ENCODE data around the gene CDH4. TPM values are rescaled to one million over a fixed set of nuclear protein-coding genes. Genes with fewer than 3 reads are reported as not detected.

CDH4 gene
- total and polyA plus RNA-seq, 9 of the 15 experiments (the other 6 are each of a cell fraction or from before 2014, with no cell fraction given): 0.04 TPM; not detected in 8

DNA sequence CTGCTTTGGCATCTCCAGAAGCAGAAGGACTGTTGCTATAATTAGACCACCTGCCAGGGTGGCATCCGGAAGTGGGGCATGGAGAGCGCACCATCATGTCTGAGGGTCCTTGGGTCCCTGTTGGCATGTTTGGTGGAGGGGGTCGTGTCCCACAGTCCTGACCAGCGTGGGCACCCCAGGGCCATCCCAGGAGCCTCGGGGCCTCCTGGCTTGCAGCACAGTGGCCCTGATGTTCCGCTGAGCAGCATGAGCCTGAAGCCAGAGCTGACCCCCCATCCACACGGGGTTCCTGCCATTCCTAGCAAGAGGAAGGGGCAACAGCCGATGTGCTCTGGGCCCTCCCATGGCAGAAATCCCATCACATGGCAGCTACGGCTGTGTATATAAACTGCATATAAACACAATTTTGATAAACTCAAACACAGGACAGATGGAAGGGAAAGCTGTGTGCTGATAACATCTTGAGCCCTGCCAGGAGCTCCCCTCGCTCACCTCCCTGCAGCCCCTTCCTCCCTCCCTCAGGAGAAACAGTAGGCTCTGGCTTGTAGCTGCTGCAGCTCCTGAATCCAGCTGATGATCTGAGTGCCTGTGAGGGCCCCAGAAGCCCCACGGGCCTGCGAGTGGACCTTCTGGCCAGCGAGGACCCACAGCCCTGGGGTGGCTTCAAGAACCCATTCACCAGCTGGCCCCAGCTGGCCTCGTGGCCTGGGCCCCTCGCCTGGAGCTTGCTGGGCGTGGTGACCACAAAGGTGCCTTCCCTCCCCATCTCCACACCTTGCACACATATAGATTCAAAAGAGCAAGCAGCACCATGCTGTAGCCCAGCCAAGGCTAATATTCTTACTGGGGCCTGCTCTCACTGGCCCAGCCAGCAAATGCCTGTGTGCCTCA is 321.6 kb downstream of the CDH4 start:
- FAIRE-seq (no peak), DNase-seq (ENCODE audit: extremely low read depth in 1 of 4, low spot score in 3 of 4) (no peak), ATAC-seq (no peak)
- no peaks in the 10 kb centered on the region for H4K20me1 ChIP-seq (replicated peaks; ENCODE audit: control insufficient read depth, insufficient read depth, low read length)
- no peak overlapping the region for H2AFZ ChIP-seq (ENCODE audit: low read depth, low read length)
- no peak overlapping the region for H3K9ac ChIP-seq (ENCODE audit: insufficient read depth in 1 of 2, low read depth in 2 of 2, low read length in 2 of 2)
- H3K9me3 ChIP-seq (replicated peaks; ENCODE audit: control insufficient read depth, insufficient read depth, low read depth, low read length): no peaks in the 10 kb centered on the region
- H3K27me3 ChIP-seq (ENCODE audit: control insufficient read depth in 2 of 2, insufficient read depth in 2 of 2, low read length in 2 of 2): peaks cover 0 to 22% of the 10 kb centered on the region in 2 experiments; a peak in 3 of 5 replicates
- ChIA-PET CTCF (ENCODE audit: low intra/inter-chr PET ratio) (no interaction called here), POLR2A (interaction anchor here (0.6 kb wide), 1 partner anchor 476 kb away, joined by 4 read pairs; no protein-coding TSS in a partner anchor)
- 1% methylated on average over 12 of the region's 16 CpGs for WGBS (ENCODE audit: insufficient coverage, low coverage, missing lambda C conversion rate)
- H3K9me1 ChIP-seq (ENCODE audit: control insufficient read depth, insufficient read depth, low read length): no peaks in the 10 kb centered on the region
- H3K36me3 ChIP-seq (ENCODE audit: control insufficient read depth, insufficient read depth, low read length): no peaks in the 10 kb centered on the region
- intact Hi-C loops (cut with micrococcal nuclease): no loop called here
- H3K4me1 ChIP-seq (replicated peaks in 1 of 2; ENCODE audit: control insufficient read depth in 2 of 2, insufficient read depth in 2 of 2, low read length in 2 of 2): no peaks in the 10 kb centered on the region
- no peak overlapping the region for H3K4me2 ChIP-seq (ENCODE audit: insufficient read depth, low read length)
- BruUV-seq (replicated peaks): no TSS peak
- H3K27ac ChIP-seq (ENCODE audit: extremely low read depth, low read depth, low read length): no peak overlapping the region
- H3K79me2 ChIP-seq (ENCODE audit: control insufficient read depth, insufficient read depth, low read length): no peaks in the 10 kb centered on the region
- in situ Hi-C loops (cut with MboI): no loop called here
- no peak overlapping the region for H3K4me3 ChIP-seq
- no peak for TF ChIP-seq SFPQ (IDR thresholded peaks at IDR 0.05; ENCODE audit: low read depth, low read length)
- no peak for TF ChIP-seq CHD7 (IDR thresholded peaks at IDR 0.05; ENCODE audit: low read depth, low read length)
- TF ChIP-seq RBM17 (IDR thresholded peaks at IDR 0.05; ENCODE audit: borderline replicate concordance, low read depth, low read length): no peak
- TF ChIP-seq, protein P1, sequence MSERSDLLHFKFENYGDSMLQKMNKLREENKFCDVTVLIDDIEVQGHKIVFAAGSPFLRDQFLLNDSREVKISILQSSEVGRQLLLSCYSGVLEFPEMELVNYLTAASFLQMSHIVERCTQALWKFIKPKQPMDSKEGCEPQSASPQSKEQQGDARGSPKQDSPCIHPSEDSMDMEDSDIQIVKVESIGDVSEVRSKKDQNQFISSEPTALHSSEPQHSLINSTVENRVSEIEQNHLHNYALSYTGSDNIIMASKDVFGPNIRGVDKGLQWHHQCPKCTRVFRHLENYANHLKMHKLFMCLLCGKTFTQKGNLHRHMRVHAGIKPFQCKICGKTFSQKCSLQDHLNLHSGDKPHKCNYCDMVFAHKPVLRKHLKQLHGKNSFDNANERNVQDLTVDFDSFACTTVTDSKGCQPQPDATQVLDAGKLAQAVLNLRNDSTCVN (CRISPR knock-in tag; IDR thresholded peaks at IDR 0.05): no peak
- no peak for TF ChIP-seq TSC22D4 (tag; IDR thresholded peaks at IDR 0.05)
